GM12892 (cell line): ENCODE data around the gene TEKT3.

Source experiments
- POLR2A ChIP-seq: IDR thresholded peaks from 2 replicates; pipeline ENCODE4 v1.6.1; 2011; ENCODE audit warnings: low read depth, low read length, control low read depth
- TAF1 ChIP-seq: IDR thresholded peaks from 2 replicates; pipeline ENCODE4 v1.6.1; 2011; ENCODE audit warnings: low read depth, mild to moderate bottlenecking, control low read depth, low read length, borderline replicate concordance

- TF ChIP-seq POLR2A (no peak), TAF1 (no peak)
Observed at GRCh38 chr17:15278380-15278779, 63.0 kb downstream of the TEKT3 start.
